DOHH2 (cell line): Measurements from ENCODE around the gene PRKCZ.

ENCODE experiments used
- CTCF ChIP-seq: fragments of 200-600 bp; sonication (generic); IDR thresholded peaks from one replicate; pipeline ENCODE4 v1.5.1; 2014; ENCODE audit warnings: antibody characterized with exemption, mild to moderate bottlenecking, low read depth, low read length; ENCODE audit not compliant: poor library complexity, severe bottlenecking
- EZH2phosphoT487 ChIP-seq: fragments of 200-600 bp; sonication (generic); IDR thresholded peaks from 2 replicates; pipeline ENCODE4 v1.6.1; 2017; ENCODE audit warnings: borderline replicate concordance, mild to moderate bottlenecking, antibody characterized with exemption, low read length, moderate library complexity, mixed read lengths

GRCh38 chr1:2103266-2103900, 53.2 kb downstream of the PRKCZ start:
- no peak for TF ChIP-seq CTCF
- no peak for TF ChIP-seq EZH2phosphoT487
